ENCODE results near the gene RHOD.

DNA sequence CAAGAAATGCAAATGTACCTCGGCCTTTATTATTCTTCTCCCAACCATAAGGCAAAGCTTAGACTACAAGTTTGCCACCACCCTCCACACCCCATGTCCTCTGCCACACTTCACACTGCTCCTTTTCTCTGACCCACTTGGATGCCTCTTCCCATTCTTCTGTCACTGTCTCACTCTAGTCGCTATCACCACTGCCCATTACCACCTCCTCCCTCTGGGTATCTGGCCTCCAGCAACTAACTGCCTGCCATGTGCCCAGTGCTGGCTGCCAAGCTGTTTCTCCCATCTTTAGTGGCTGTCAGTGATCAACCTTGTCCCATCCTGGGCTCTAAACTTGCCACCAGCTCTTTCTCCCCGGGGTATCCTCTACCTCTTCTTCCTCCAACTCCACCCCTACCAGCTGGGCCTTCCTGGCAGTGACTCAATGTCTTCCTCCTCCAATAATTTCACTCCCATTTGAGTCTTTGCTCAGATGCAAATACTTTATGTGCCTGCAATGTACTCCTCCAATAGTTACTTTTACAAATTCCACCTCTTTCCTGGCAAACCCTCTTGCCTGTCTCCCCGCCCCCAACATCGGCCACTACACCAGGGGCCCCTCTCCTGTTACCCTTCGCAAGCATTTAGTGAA is 42.3 kb downstream of the RHOD start:
- TF ChIP-seq ZNF274 (IDR thresholded peaks at IDR 0.05; ENCODE audit: low read depth, low read length) (no peak), YY1 (IDR thresholded peaks at IDR 0.05; ENCODE audit: insufficient read depth, insufficient read length) (no peak), SUZ12 (IDR thresholded peaks at IDR 0.05; ENCODE audit: extremely low read depth, insufficient read depth, insufficient read length) (no peak)
